Glomerular endothelial cell (primary cell): Measurements from ENCODE around the gene CD70. TPM values are rescaled to one million over a fixed set of nuclear protein-coding genes. Genes with fewer than 3 reads are reported as not detected.
"Not testable (repeated sequence)": the region's sequence is repeated elsewhere in the genome, so short reads cannot be mapped to it uniquely, and the experiment has no call there.

Experiments used
- DNase-seq: peaks from one replicate; pipeline ENCODE4 v3.0.0-alpha.2; 2011; ENCODE audit warnings: low read depth, low spot score; ENCODE audit errors: extremely low read depth
- total RNA-seq: library from RNA; depleted of rRNA; stranded (reverse); fragments of >200 nt; gene quantifications from 2 replicates; pipeline ENCODE4 v1.2.3, GENCODE V29; 2015

CD70 gene
- total RNA-seq: 7.8 and 8.9 TPM in 2 replicates

- DNase-seq: no peak
Observed at GRCh38 chr19:6590827-6591319, at the start of gene CD70. TSS of gene CD70 (minus strand) at chr19:6591150. CDS start at chr19:6591002, 148 bp downstream.

GRCh38 chr19:6640333-6640732 is 49.4 kb upstream of the CD70 start:
- not testable (repeated sequence) for DNase-seq

GRCh38 chr19:6639439-6639838 is 48.5 kb upstream of the CD70 start:
- peak; percentile 27 for DNase-seq

- DNase-seq: not testable (repeated sequence)
Observed at GRCh38 chr19:6633456-6633813, 42.5 kb upstream of the CD70 start.

- not testable (repeated sequence) for DNase-seq
Observed at GRCh38 chr19:6632747-6633455, 42.0 kb upstream of the CD70 start.

- peak; percentile 63 for DNase-seq
Observed at GRCh38 chr19:6632002-6632621, 41.2 kb upstream of the CD70 start.

- DNase-seq: no peak
Observed at GRCh38 chr19:6626764-6627163, 35.8 kb upstream of the CD70 start.

GRCh38 chr19:6617374-6617773 is 26.4 kb upstream of the CD70 start:
- no peak for DNase-seq

- no peak for DNase-seq
Observed at GRCh38 chr19:6616011-6616410, 25.1 kb upstream of the CD70 start.

- DNase-seq: no peak
Observed at GRCh38 chr19:6613711-6614110, 22.8 kb upstream of the CD70 start.

- DNase-seq: peak; percentile 77
Observed at GRCh38 chr19:6610934-6611852, 20.2 kb upstream of the CD70 start.

GRCh38 chr19:6608940-6609339 is 18.0 kb upstream of the CD70 start:
- DNase-seq: no peak

GRCh38 chr19:6608146-6608545 is 17.2 kb upstream of the CD70 start:
- DNase-seq: not testable (repeated sequence)

GRCh38 chr19:6606276-6607070 is 15.5 kb upstream of the CD70 start:
- not testable (repeated sequence) for DNase-seq

GRCh38 chr19:6604906-6605305 is 14.0 kb upstream of the CD70 start:
- no peak for DNase-seq

- no peak for DNase-seq
Observed at GRCh38 chr19:6602729-6603114, 11.8 kb upstream of the CD70 start.

GRCh38 chr19:6601537-6602052 is 10.6 kb upstream of the CD70 start:
- DNase-seq: not testable (repeated sequence)

GRCh38 chr19:6600951-6601536 is 10.1 kb upstream of the CD70 start:
- DNase-seq: not testable (repeated sequence)

- no peak for DNase-seq
Observed at GRCh38 chr19:6599866-6600454, 9.0 kb upstream of the CD70 start.
